Activated naive CD8-positive, alpha-beta T cell treated with anti-CD3 and anti-CD28 coated beads for 36 hours (primary cell): Measurements from ENCODE around the gene ZMYND19. TPM values are rescaled to one million over a fixed set of nuclear protein-coding genes. Genes with fewer than 3 reads are reported as not detected.
"Not testable (repeated sequence)": the region's sequence is repeated elsewhere in the genome, so short reads cannot be mapped to it uniquely, and the experiment has no call there.

Source experiments
- DNase-seq: peaks from one replicate; pipeline ENCODE4 v3.0.0; 2021
- H3K27ac Mint-ChIP-seq: one replicate; pipeline ENCODE4 v1.8.0; 2022; ENCODE audit warnings: mild to moderate bottlenecking, moderate library complexity, mixed read lengths
- H3K27me3 Mint-ChIP-seq: one replicate; pipeline ENCODE4 v1.8.0; 2022; ENCODE audit warnings: mild to moderate bottlenecking, mixed read lengths
- H3K36me3 Mint-ChIP-seq: one replicate; pipeline ENCODE4 v1.8.0; 2021; ENCODE audit warnings: mild to moderate bottlenecking, mixed read lengths
- H3K4me1 Mint-ChIP-seq: one replicate; pipeline ENCODE4 v1.8.0; 2021; ENCODE audit warnings: mixed read lengths
- H3K4me3 Mint-ChIP-seq: one replicate; pipeline ENCODE4 v1.8.0; 2022; ENCODE audit warnings: mild to moderate bottlenecking, moderate library complexity, mixed read lengths
- H3K9me3 Mint-ChIP-seq: one replicate; pipeline ENCODE4 v1.8.0; 2022; ENCODE audit warnings: mixed read lengths
- total RNA-seq, 2 experiments: library from RNA; stranded (reverse); gene quantifications; one replicate each; pipeline ENCODE4 v1.2.3, GENCODE V29; 2021

The ZMYND19 gene
- total RNA-seq, 2 experiments from 2014 or later = 55.6 to 56.4 TPM

GRCh38 chr9:137583347-137583746 lies 7.0 kb downstream of the ZMYND19 start:
- Mint-ChIP-seq H3K9me3 (no peaks in the 10 kb centered on the region), H3K27ac (peak overlapping the region; percentile 6), H3K36me3 (peaks cover 15% of the 10 kb centered on the region), H3K4me3 (no peak overlapping the region), H3K27me3 (no peaks in the 10 kb centered on the region), H3K4me1 (peaks cover 7% of the 10 kb centered on the region)
- no peak for DNase-seq

- Mint-ChIP-seq H3K27me3 (no peaks in the 10 kb centered on the region), H3K4me3 (no peak overlapping the region), H3K4me1 (peaks cover 7% of the 10 kb centered on the region), H3K27ac (no peak overlapping the region), H3K36me3 (peaks cover 9% of the 10 kb centered on the region), H3K9me3 (no peaks in the 10 kb centered on the region)
- no peak for DNase-seq
Measured at GRCh38 chr9:137582286-137582860, 7.9 kb downstream of the ZMYND19 start.

GRCh38 chr9:137581361-137582285 lies 8.7 kb downstream of the ZMYND19 start:
- Mint-ChIP-seq H3K9me3 (no peaks in the 10 kb centered on the region), H3K4me3 (no peak overlapping the region), H3K27me3 (no peaks in the 10 kb centered on the region), H3K4me1 (peaks cover 12% of the 10 kb centered on the region), H3K27ac (no peak overlapping the region), H3K36me3 (peaks cover 10% of the 10 kb centered on the region)
- no peak for DNase-seq

- no peak for DNase-seq
- Mint-ChIP-seq H3K4me3 (no peak overlapping the region), H3K9me3 (no peaks in the 10 kb centered on the region), H3K4me1 (peaks cover 19% of the 10 kb centered on the region), H3K36me3 (peaks cover 6% of the 10 kb centered on the region), H3K27me3 (no peaks in the 10 kb centered on the region), H3K27ac (no peak overlapping the region)
Measured at GRCh38 chr9:137580954-137581322, 9.4 kb downstream of the ZMYND19 start.

- no peaks in the 10 kb centered on the region for H3K9me3 Mint-ChIP-seq
- no peak for DNase-seq
Measured at GRCh38 chr9:137580209-137580953, 9.9 kb downstream of the ZMYND19 start.

GRCh38 chr9:137579259-137579604 lies 11.1 kb downstream of the ZMYND19 start:
- Mint-ChIP-seq H3K9me3 (no peaks in the 10 kb centered on the region), H3K4me3 (peak overlapping the region; percentile 87), H3K27me3 (no peaks in the 10 kb centered on the region), H3K27ac (peak overlapping the region; percentile 67), H3K36me3 (peaks cover 11% of the 10 kb centered on the region), H3K4me1 (peaks cover 26% of the 10 kb centered on the region)
- DNase-seq = no peak

More at GRCh38 chr9:137580209-137580953, 9.9 kb downstream of the ZMYND19 start:
- H3K4me3 Mint-ChIP-seq = no peak overlapping the region
- peaks cover 12% of the 10 kb centered on the region for H3K36me3 Mint-ChIP-seq
- H3K27me3 Mint-ChIP-seq = no peaks in the 10 kb centered on the region
- H3K27ac Mint-ChIP-seq = no peak overlapping the region
- H3K4me1 Mint-ChIP-seq = peaks cover 24% of the 10 kb centered on the region

- peak; percentile 97 for DNase-seq
- H3K9me3 Mint-ChIP-seq = no peaks in the 10 kb centered on the region
- H3K27ac Mint-ChIP-seq = peak within 1 kb of the TSS; percentile 74
- peak within 1 kb of the TSS; percentile 87 for H3K4me3 Mint-ChIP-seq
- H3K36me3 Mint-ChIP-seq = peaks cover 15% of the 10 kb centered on the region
- peaks cover 26% of the 10 kb centered on the region for H3K4me1 Mint-ChIP-seq
- no peaks in the 10 kb centered on the region for H3K27me3 Mint-ChIP-seq
Measured at GRCh38 chr9:137578518-137579258, 11.6 kb downstream of the ZMYND19 start, which contains the start of gene DPH7. TSS of gene DPH7 (minus strand) at chr9:137578925. CDS start at chr9:137578777, 148 bp downstream.

GRCh38 chr9:137575716-137576411 lies 14.4 kb downstream of the ZMYND19 start:
- peak overlapping the region; percentile 40 for H3K4me3 Mint-ChIP-seq
- no peaks in the 10 kb centered on the region for H3K9me3 Mint-ChIP-seq
- no peak for DNase-seq
- peaks cover 25% of the 10 kb centered on the region for H3K36me3 Mint-ChIP-seq
- H3K27ac Mint-ChIP-seq = peak overlapping the region; percentile 15
- no peaks in the 10 kb centered on the region for H3K27me3 Mint-ChIP-seq
- H3K4me1 Mint-ChIP-seq = peaks cover 26% of the 10 kb centered on the region

- H3K27me3 Mint-ChIP-seq = no peaks in the 10 kb centered on the region
- no peak for DNase-seq
- no peaks in the 10 kb centered on the region for H3K9me3 Mint-ChIP-seq
- peak overlapping the region; percentile 15 for H3K27ac Mint-ChIP-seq
- peaks cover 30% of the 10 kb centered on the region for H3K36me3 Mint-ChIP-seq
- H3K4me1 Mint-ChIP-seq = peaks cover 26% of the 10 kb centered on the region
- no peak overlapping the region for H3K4me3 Mint-ChIP-seq
Measured at GRCh38 chr9:137575364-137575715, 15.0 kb downstream of the ZMYND19 start.

GRCh38 chr9:137574192-137574591 lies 16.1 kb downstream of the ZMYND19 start:
- Mint-ChIP-seq H3K9me3 (no peaks in the 10 kb centered on the region), H3K4me3 (no peak overlapping the region), H3K27ac (no peak overlapping the region), H3K4me1 (peaks cover 26% of the 10 kb centered on the region), H3K36me3 (peaks cover 34% of the 10 kb centered on the region), H3K27me3 (no peaks in the 10 kb centered on the region)
- no peak for DNase-seq

GRCh38 chr9:137570566-137570965 lies 19.7 kb downstream of the ZMYND19 start:
- no peak for DNase-seq
- H3K27me3 Mint-ChIP-seq = no peaks in the 10 kb centered on the region
- no peak overlapping the region for H3K27ac Mint-ChIP-seq
- peaks cover 26% of the 10 kb centered on the region for H3K36me3 Mint-ChIP-seq
- no peaks in the 10 kb centered on the region for H3K9me3 Mint-ChIP-seq
- no peak overlapping the region for H3K4me3 Mint-ChIP-seq
- H3K4me1 Mint-ChIP-seq = peaks cover 4% of the 10 kb centered on the region

GRCh38 chr9:137569609-137570203 lies 20.6 kb downstream of the ZMYND19 start:
- no peaks in the 10 kb centered on the region for H3K4me1 Mint-ChIP-seq
- H3K9me3 Mint-ChIP-seq = no peaks in the 10 kb centered on the region
- H3K36me3 Mint-ChIP-seq = peaks cover 23% of the 10 kb centered on the region
- DNase-seq = no peak
- no peaks in the 10 kb centered on the region for H3K27me3 Mint-ChIP-seq
- H3K4me3 Mint-ChIP-seq = no peak overlapping the region
- H3K27ac Mint-ChIP-seq = peak overlapping the region; percentile 39

- H3K4me3 Mint-ChIP-seq, DNase-seq, H3K9me3 Mint-ChIP-seq, H3K27me3 Mint-ChIP-seq, H3K4me1 Mint-ChIP-seq: not testable (repeated sequence)
- Mint-ChIP-seq H3K36me3 (peaks cover 26% of the 10 kb centered on the region), H3K27ac (peak overlapping the region; percentile 46)
Measured at GRCh38 chr9:137568445-137568844, 21.9 kb downstream of the ZMYND19 start.
